NCI-H2081 (cell line): ENCODE results near the gene GORASP1.

ENCODE experiments used
- DNase-seq, 2 experiments: peaks; one replicate each; lab custom pipeline; 2025; lab: John Stamatoyannopoulos, UW

GORASP1 gene

DNA sequence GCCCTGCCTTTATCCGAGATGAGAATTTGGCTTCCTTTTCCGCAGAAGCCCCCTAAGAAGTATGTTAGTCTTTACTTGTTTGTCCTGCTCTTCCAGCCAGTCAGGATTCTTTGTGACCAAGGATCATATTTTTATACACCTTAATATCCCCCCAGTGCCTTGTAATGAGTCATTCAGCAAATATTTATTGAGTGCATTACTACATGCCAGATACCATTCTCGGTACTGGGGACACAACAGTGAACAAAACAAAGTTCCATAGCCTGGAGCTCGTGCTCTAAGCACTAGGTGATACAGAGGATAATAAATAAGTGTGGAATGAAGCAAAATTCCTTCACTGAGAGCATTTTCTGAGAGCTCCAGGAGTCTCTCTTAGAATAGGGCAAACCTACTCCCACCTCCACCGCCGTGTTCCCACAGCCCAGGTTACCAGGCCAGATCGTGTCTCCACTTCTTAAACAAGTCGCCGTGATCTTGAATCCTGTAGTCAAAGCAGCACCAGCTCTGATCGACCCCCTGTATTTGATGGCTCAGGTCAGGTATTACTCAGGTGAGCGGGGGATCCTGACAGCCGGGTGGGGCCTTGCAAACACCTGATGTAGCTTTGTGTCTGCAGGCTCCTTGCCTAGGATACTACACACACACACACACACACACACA, 18.5 kb upstream of the GORASP1 start:
- no peak for DNase-seq

- no peak for DNase-seq
These were observed 17.7 kb upstream of the GORASP1 start for GRCh38 chr3:39124876-39125840.

DNA sequence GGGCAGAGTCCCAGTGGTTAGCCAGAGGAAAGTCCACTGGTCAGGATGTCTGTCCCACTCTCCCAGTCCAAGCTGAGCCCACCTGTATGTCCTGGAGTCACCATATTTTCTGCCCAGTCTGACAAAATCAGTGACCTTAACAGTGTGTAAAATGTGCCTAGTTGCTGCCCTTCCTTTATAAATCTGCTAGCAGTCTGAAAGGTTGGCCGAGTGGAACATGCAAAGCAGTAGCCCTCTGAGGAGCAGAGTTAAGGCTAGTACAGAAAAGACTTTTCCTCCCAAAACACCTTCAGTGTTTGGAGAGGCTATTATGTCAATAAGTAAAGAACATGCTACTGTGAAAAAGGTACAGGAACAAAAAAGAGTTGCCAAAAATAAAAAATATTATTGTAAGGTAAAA, 15.4 kb upstream of the GORASP1 start:
- DNase-seq = no peak

DNA sequence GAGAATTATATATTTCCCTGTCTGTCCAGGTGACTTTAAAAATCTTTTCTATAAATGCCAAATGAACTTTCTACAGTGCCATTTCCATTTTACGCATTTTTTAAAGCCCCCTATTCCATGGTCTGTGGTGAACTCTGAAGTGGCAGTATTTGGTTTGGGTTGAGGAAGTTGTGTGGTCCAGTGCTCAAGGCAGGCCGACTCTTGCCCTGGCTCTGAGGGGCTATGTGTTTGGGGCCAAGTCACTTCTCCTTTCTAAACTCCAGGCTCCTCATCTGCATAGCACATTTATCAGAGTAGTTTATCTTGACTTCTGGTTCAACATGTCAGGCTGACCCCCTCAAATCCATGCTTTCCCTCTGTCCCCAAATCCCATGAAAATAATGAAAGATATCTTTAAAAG, 14.2 kb upstream of the GORASP1 start:
- no peak for DNase-seq

DNA sequence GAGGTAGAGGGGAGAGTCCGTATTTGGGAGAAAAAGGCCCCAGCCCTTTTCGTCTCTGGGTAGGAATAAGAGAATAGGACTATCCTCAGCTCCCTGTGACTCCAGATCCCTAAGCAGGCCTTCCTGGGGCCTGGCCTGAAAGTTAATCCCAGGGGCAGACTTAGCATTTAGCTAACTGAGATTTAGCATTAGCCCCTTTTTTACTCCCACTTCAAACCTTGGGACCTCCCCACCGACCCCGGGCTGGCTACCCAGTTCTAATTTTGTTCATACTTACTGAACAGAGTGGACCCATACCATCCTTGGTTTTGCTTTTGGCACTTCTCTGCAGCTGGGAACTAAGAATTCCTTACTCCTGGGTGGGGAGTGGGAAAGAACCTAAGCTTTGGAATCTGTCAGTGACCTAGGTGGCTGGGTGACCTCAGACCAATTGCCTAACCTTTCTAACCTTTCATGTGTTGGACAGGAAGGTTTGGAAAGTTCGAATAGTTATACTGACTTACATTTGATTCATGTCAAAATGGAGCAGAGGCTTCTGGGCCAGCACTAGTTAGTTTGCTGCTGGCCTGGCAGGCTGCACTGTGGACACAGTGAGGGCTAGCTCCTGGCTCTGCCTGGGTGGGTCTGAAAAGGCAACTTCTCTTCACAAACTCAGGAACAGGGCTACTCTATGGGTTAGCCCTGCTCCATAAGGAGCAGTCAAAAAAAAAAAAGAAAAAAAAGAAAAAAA, 11.7 kb upstream of the GORASP1 start:
- DNase-seq = no peak

- DNase-seq = no peak
These were observed 10.7 kb upstream of the GORASP1 start for GRCh38 chr3:39118079-39118478.

- no peak for DNase-seq
These were observed 8.4 kb upstream of the GORASP1 start for GRCh38 chr3:39115870-39116269.

DNA sequence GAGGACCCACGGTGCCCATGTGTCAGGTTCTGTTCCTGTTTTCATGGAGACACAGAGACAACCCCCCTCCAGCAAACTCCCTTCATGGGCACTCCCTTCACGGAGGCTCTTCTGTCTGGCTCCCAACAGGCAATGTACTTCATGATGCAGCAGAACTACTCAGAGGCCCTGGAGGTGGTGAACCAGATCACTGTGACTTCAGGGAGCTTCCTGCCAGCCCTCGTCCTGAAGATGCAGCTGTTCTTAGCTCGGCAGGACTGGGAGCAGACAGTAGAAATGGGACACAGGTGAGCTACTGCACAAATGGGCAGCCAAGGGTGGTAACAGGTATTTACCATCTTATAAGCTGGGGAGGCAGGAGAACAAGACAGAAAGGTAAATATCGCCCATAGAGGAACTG, 7.0 kb upstream of the GORASP1 start:
- DNase-seq = no peak

- DNase-seq = peak in 1 of 2 experiments; percentile 25
These were observed 5.9 kb upstream of the GORASP1 start for GRCh38 chr3:39113291-39113690.

DNA sequence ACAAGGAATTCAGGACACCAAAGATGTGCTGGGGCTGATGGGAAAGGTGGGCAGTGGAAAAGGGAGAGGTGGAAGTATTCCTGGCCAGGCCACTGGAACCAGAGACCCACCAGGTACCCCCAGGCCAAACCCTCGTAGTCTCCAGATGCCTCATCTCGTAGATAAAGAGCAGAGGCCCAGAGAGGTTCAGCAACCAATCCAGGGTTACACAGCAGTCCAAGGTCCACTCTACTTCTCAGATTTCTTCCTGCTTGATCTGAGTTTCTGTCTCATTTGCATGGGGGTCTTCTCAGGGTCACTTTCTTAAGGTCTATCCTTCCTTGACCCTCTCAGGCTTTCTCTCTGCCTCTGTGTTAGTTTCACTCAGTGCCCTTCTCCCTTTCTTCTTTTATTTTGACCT, 5.1 kb upstream of the GORASP1 start:
- DNase-seq = no peak

DNA sequence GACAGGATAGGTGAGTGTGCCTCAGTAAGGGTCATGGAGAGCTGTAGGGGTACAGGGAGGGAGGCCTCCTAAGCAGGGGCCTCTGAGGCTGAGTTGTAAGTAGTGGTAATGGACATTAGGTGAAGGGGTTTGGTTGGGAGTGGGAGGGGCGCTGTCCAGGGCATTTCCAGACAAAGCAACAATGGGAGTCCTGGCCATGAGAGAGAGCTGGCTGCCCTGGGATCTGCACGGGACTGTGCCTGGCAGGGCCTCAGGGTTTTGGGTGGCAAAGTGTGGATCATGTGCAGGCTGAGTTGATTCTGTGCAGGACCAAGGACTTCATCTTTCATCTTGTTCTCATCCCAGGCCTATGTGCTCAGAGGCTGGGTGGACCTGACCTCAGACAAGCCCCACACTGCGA, 4.7 kb upstream of the GORASP1 start:
- no peak for DNase-seq

DNA sequence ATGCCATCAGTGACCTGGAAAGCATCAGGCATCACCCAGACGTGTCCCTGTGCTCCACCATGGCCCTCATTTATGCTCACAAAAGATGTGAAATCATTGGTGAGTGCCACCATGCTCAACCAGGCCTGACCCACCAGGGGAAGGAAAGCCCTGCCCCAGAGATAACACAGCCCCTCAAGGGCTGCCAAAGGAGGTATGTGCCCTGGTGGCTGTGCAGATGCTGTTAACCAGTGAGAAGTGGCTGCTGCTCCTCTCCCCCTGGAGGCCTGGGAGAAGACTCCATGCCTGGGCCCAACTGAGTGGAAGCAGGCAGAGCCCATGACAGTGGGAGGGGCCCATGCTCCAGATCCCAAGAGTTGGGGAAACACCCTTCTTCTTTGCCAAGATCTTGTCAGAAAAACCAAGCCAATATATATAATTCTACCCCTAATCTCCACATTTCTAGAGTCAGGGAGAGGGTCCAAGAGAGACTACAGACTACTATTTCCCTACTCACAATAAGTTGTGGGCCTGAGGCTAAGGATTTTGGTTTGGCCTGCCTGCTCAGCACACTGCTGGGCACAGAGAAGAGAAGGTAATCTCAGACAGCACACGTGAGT, 2.7 kb upstream of the GORASP1 start:
- no peak for DNase-seq

GRCh38 chr3:39109086-39109485, 1.7 kb upstream of the GORASP1 start:
- no peak for DNase-seq

- DNase-seq = no peak
These were observed 828 bp upstream of the GORASP1 start for GRCh38 chr3:39108200-39108710.

DNA sequence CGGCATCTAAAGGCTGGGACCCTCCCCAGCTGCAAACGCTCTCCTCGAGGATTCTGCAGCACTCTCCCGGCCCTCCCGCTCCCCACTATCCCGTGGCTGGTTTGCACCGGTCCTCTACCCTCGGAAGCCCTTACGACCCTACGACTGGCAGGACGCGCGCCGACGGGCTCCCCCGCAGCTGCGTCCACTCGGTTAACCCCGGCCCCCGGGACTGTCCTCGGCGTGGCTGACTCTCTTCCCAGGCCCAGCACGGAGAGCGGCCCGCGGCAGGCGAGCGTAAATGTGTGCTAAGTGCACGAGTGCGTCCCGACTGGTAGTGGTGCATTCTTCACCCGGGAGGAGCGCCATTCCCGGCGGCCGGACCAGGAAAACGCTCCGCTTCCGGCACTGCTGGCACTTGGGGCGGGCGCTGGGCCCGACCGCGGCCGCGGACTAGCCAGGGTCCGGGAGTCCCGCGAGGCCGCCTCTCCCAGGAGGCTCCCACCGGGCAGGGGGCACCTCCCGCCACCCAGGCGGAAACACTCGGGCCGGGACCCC, 508 bp downstream of the GORASP1 start:
- no peak for DNase-seq

DNA sequence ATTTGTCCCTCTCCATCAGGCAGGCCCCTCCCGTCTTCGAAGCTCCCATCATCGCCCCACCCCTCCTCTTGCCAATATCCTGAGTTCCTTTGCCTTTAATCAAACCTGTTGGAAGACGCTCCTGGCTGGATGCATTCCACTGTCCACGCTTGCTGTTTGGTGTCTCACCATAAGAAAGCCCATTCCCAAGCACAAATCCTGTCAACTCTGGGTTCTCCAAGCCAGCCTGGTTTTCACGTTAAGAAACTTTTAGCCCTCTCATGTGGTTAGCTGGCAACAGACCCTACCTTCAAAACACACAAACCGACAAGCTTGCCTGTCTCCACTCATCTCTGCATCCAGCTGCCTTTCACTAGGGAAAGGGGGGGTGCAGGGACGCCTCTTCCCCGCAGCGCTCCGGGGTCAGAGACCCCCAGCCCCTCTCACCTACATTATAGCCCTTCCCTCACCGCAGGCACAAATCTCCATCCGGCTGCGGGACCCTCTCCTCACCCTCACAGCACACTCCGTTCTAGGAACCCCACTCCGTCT, 1.1 kb downstream of the GORASP1 start:
- DNase-seq = no peak

- no peak for DNase-seq
These were observed 1.8 kb downstream of the GORASP1 start for GRCh38 chr3:39105687-39106063.

DNA sequence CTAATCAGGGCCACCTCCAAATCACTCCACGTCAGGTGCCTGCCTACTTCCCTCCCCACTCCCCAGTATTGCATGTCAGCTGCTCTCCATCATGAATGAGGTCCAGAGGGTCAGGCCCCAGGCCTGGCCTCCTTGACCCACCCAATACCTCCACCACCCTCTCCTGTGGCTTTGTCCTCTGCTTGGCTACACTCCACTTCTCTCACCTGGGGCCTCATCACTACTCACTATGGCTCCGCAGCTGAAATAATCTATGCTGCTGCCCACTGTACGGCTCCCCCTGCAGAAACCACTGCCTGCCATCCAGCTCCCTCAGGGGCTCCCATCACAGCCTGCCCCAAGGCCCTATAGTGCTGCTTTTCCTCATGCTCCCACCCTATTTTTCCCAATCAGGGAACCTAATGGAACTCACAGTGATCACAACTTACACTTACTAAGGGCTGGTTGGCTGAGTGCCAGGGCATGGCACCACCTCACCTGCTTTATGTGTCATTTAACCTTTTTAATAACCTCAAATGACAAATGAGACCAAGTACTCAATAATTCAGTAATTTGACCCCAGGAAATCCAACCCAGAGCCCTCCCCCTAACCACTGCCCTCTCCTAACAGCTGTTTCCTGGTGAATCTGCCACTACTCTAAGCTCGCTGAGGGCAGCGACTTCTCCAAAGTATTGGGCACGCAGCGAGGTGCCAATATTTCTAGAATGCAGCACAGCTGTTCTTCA, 2.3 kb downstream of the GORASP1 start:
- peak in 1 of 2 experiments; percentile 33 for DNase-seq

DNA sequence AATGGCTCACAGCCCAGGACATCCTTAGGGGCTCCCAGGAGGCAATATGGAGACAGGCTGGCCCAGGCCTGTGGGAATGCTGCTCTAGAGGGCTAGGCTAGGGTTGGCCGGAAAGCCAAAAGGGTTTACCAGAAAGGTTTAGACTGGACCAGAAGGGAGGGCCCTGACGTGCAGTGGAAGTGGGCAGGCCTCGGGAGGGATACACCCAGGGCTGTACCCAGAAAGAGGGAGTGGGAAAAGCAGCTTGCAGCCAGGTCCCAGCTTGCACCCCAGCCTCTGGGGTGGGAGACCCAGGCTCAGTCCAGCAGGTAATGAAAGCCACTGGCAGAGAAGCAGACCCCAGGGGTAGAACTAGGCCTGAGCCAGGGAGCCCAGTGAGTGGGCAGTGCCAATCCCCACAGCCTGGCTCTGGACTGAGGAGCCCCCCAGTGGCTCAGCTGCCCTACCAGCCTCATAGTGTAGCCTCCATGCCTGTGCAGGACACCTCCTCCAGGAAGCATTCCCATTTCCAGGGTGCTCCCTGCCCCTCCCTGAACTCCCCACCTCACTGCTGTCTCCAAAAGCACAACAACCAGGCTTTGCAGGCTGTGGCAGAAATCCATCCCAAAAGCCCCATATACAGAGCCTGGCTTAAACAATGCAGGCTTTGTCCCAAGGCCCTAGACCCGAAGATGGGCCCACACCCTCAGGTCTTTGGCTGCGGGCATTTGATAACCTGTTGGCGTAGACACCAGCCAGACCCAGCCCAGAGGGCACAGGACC, 3.5 kb downstream of the GORASP1 start:
- DNase-seq = no peak

DNA sequence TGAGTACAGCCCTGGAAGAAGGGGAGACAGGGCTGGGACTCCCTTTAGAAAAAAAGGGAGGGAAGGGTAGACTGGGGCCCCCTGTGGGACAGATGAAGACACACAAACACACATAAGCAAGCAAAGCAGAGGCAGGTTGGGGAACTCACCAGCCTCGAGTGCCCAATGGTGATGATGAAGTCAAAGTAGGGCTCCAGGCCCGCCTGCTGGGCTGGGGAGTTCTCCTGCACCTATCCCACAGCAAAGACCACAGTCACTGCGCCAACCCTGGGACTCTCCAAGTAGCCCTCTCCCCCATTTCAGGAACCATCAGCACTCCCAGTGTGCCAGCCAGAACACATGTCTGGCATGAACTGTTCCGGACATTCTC, 4.1 kb downstream of the GORASP1 start:
- no peak for DNase-seq
